HG02798 (cell line): ENCODE results near the gene STOML2.
"Not testable (repeated sequence)": the region's sequence is repeated elsewhere in the genome, so short reads cannot be mapped to it uniquely, and the experiment has no call there.

Experiments
- ATAC-seq: cut with Tn5 transposase; IDR thresholded peaks from one replicate; pipeline ENCODE4 v1.9.1; 2021; ENCODE audit warnings: mild to moderate bottlenecking; ENCODE audit not compliant: unreplicated experiment, poor library complexity

Gene STOML2

GRCh38 chr9:35102769-35103659 lies at the start of gene STOML2:
Gene STOML2, minus strand, starts transcription at chr9:35103131. Its CDS starts 37 bp downstream, at chr9:35103094.
- peak; percentile 97 for ATAC-seq

- not testable (repeated sequence) for ATAC-seq
Measured at GRCh38 chr9:35147941-35148563, 45.1 kb upstream of the STOML2 start.

GRCh38 chr9:35142037-35142436 lies 39.1 kb upstream of the STOML2 start:
- ATAC-seq, result no peak

GRCh38 chr9:35140093-35140492 lies 37.2 kb upstream of the STOML2 start:
- ATAC-seq, result no peak

- no peak for ATAC-seq
Measured at GRCh38 chr9:35136866-35137265, 33.9 kb upstream of the STOML2 start.

GRCh38 chr9:35135988-35136387 lies 33.1 kb upstream of the STOML2 start:
- ATAC-seq, result no peak

GRCh38 chr9:35134920-35135319 lies 32.0 kb upstream of the STOML2 start:
- no peak for ATAC-seq

- ATAC-seq, result peak; percentile 48
Measured at GRCh38 chr9:35116898-35117551, 14.1 kb upstream of the STOML2 start.

GRCh38 chr9:35116539-35116897 lies 13.6 kb upstream of the STOML2 start:
- peak; percentile 1 for ATAC-seq

- ATAC-seq, result peak; percentile 71
Measured at GRCh38 chr9:35115680-35116538, 13.0 kb upstream of the STOML2 start, which contains the start of gene ATOSB. Gene ATOSB, minus strand, starts transcription at chr9:35115862. Its CDS starts 7,588 bp downstream, at chr9:35108274.

- ATAC-seq, result no peak
Measured at GRCh38 chr9:35114840-35115628, 12.1 kb upstream of the STOML2 start.

GRCh38 chr9:35114113-35114839 lies 11.3 kb upstream of the STOML2 start:
- no peak for ATAC-seq

GRCh38 chr9:35112257-35113020 lies 9.5 kb upstream of the STOML2 start:
- no peak for ATAC-seq

- peak; percentile 82 for ATAC-seq
Measured at GRCh38 chr9:35111001-35111933, 8.3 kb upstream of the STOML2 start.

GRCh38 chr9:35110327-35110761 lies 7.4 kb upstream of the STOML2 start:
- no peak for ATAC-seq

GRCh38 chr9:35108946-35109575 lies 6.1 kb upstream of the STOML2 start:
- no peak for ATAC-seq
